Ishikawa (cell line): ENCODE measurements around the gene PJVK.

Experiments used
- CEBPB ChIP-seq: IDR thresholded peaks from 2 replicates; pipeline ENCODE4 v1.6.1; 2012
- CREB1 ChIP-seq: IDR thresholded peaks from 2 replicates; pipeline ENCODE4 v1.6.1; 2012; ENCODE audit warnings: low read depth
- EGR1 ChIP-seq: IDR thresholded peaks from 2 replicates; pipeline ENCODE4 v1.6.1; 2012
- EP300 ChIP-seq: IDR thresholded peaks from 2 replicates; pipeline ENCODE4 v1.6.1; 2012; ENCODE audit warnings: borderline replicate concordance
- FOXM1 ChIP-seq: IDR thresholded peaks from 2 replicates; pipeline ENCODE4 v1.6.1; 2012; ENCODE audit warnings: low read depth, borderline replicate concordance
- NFIC ChIP-seq: IDR thresholded peaks from 2 replicates; pipeline ENCODE4 v1.6.1; 2012
- TAF1 ChIP-seq: IDR thresholded peaks from 2 replicates; pipeline ENCODE4 v1.6.1; 2012; ENCODE audit warnings: low read depth, mild to moderate bottlenecking
- TCF12 ChIP-seq: IDR thresholded peaks from 2 replicates; pipeline ENCODE4 v1.6.1; 2012; ENCODE audit warnings: low read depth
- TEAD4 ChIP-seq: IDR thresholded peaks from 2 replicates; pipeline ENCODE4 v1.6.1; 2012
- YY1 ChIP-seq: IDR thresholded peaks from 2 replicates; pipeline ENCODE4 v1.6.1; 2012; ENCODE audit warnings: low read depth
- ZBTB7A ChIP-seq: IDR thresholded peaks from 2 replicates; pipeline ENCODE4 v1.6.1; 2012; ENCODE audit warnings: low read depth
- TF ChIP-seq, protein P1 (sequence below): IDR thresholded peaks from 2 replicates; pipeline ENCODE4 v1.6.1; 2012
- TF ChIP-seq, protein P2 (sequence below): IDR thresholded peaks from 2 replicates; pipeline ENCODE4 v1.6.1; 2012
- TF ChIP-seq, protein P3 (sequence below): IDR thresholded peaks from 2 replicates; pipeline ENCODE4 v1.6.1; 2012; ENCODE audit warnings: low read depth, mild to moderate bottlenecking

PJVK gene

DNA sequence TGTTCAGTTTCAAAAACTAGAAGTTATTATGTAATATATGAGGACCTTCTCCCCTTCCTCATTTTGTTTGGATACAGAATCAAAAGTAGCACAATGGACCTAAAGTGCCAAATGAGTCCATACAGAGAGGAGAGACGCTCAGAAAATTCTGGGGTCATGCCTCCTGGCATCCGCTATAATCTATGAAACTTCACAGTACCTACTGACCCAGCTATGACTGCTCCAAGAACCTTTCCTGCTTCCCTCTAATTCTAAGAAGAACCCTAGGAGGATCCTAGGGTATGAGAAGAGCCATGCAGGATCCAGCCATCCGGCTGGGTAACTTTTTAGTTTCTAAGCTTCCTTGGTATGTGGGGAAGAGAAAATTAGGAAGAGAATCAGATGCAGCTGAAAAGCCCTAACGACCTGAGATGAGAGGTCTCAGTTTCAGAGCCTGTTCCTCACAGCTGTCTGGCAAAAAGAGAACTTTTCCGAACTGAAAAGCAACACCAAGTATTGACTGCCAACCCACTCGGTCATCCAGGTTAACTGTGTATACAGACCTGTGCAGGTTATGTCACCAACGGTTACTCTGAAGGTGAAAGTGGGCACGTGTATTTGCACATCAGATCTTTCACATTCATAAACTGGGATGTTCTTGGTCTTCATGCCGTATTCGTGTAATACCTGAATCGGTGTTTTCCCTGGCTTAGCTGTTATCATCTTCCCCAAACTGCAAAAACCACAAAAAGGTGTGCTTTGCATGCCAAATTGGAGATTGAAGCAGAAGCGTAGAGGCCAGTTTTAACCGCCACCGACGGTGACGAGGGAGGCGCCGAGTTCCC, 1.3 kb upstream of the PJVK start:
- TF ChIP-seq CEBPB: no peak
- TF ChIP-seq, protein P1, sequence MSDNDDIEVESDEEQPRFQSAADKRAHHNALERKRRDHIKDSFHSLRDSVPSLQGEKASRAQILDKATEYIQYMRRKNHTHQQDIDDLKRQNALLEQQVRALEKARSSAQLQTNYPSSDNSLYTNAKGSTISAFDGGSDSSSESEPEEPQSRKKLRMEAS: 0 out of 2 replicates have a peak, but pooled peaks have one; percentile 9

DNA sequence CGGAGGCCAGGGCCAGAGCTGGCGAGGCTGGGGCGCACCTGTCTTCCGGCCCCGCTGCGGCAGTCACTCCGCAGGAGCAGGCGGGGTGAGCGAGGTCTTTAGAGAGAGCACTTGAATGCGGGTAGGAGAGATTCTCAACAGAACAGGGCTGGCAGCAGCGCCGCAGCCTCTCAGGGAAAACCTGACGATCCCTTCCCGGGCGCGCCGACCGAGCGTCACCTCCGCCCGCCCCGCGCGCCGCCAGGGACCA, 729 bp upstream of the PJVK start:
- TF ChIP-seq FOXM1 (no peak), YY1 (no peak), EGR1 (no peak), EP300 (no peak)
- TF ChIP-seq, protein P2, sequence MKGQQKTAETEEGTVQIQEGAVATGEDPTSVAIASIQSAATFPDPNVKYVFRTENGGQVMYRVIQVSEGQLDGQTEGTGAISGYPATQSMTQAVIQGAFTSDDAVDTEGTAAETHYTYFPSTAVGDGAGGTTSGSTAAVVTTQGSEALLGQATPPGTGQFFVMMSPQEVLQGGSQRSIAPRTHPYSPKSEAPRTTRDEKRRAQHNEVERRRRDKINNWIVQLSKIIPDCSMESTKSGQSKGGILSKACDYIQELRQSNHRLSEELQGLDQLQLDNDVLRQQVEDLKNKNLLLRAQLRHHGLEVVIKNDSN: no peak
- TF ChIP-seq, protein P3, sequence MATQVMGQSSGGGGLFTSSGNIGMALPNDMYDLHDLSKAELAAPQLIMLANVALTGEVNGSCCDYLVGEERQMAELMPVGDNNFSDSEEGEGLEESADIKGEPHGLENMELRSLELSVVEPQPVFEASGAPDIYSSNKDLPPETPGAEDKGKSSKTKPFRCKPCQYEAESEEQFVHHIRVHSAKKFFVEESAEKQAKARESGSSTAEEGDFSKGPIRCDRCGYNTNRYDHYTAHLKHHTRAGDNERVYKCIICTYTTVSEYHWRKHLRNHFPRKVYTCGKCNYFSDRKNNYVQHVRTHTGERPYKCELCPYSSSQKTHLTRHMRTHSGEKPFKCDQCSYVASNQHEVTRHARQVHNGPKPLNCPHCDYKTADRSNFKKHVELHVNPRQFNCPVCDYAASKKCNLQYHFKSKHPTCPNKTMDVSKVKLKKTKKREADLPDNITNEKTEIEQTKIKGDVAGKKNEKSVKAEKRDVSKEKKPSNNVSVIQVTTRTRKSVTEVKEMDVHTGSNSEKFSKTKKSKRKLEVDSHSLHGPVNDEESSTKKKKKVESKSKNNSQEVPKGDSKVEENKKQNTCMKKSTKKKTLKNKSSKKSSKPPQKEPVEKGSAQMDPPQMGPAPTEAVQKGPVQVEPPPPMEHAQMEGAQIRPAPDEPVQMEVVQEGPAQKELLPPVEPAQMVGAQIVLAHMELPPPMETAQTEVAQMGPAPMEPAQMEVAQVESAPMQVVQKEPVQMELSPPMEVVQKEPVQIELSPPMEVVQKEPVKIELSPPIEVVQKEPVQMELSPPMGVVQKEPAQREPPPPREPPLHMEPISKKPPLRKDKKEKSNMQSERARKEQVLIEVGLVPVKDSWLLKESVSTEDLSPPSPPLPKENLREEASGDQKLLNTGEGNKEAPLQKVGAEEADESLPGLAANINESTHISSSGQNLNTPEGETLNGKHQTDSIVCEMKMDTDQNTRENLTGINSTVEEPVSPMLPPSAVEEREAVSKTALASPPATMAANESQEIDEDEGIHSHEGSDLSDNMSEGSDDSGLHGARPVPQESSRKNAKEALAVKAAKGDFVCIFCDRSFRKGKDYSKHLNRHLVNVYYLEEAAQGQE: no peak

DNA sequence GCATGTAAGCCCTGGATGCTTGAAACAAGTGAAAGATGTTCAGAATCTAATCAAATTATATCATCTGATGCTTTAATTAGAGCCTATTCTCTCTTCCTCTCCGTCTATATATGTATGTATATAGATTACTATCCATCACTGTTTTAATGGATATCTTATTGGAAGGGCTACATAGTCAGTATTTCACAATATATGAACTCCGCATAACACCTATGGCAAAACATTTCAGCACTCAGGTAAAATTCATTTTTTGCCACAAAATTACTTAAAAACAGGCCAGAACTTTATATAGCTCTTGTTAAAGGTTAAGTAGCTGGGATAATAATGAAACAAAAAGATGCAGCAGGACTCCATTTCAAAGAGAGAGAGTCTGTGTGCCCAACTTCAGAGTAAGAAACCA, 1.2 kb downstream of the PJVK start:
- TF ChIP-seq, protein P1: no peak
- TF ChIP-seq TCF12 (no peak), EP300 (no peak), FOXM1 (no peak), YY1 (no peak), ZBTB7A (no peak), TAF1 (no peak), TEAD4 (no peak), CEBPB (no peak)
- TF ChIP-seq, protein P3: no peak
- TF ChIP-seq, protein P2: no peak

DNA sequence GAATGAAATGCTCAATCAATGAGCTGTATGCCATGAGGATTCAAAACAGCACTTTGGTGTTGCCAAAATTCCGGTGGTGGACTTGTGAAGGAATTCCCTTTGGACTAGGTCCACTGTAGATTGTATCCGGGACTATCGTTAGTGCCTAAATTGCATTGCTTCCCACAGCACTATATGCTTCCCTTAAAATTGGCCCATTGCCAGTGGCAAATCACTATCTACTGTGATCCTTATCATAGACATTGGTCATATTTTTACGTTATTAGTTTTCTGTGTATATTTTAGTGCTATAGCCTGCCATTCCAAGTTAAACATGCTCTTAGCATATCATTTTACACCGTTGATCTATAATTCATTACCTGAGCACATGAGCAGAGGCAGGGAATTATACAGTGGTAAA, 1.7 kb downstream of the PJVK start:
- TF ChIP-seq NFIC (peak; percentile 51), CREB1 (no peak)
- TF ChIP-seq, protein P3: no peak

DNA sequence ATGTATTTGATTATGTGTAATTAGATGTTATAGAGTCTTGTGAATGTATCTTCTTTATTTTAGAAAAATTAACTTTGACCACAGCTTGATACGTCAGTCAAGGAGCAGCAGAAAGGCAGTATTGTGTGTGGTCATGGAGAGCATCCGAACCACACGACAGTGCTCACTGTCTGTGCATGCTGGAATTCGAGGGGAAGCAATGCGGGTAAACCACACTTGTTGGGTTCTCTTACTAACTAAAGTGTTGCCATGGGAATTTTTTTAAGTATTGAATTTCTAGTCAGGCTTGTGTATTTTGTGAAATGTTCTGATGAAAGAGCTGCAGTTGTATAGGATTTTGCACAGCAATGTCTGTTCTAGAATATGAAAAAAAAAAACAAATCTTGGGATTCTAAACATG, 4.8 kb downstream of the PJVK start:
- TF ChIP-seq, protein P3: no peak
- TF ChIP-seq TCF12 (no peak), ZBTB7A (no peak), TAF1 (no peak)
